Neural progenitor cell (in vitro differentiated cells): Measurements from ENCODE around the gene TEX51. TPM values are rescaled to one million over a fixed set of nuclear protein-coding genes. Genes with fewer than 3 reads are reported as not detected.

ENCODE experiments used
- DNase-seq: peaks from one replicate; pipeline ENCODE4 v3.0.0-alpha.2; 2016; ENCODE audit warnings: low spot score
- H2AFZ ChIP-seq: fragments of 200-600 bp; sonication (generic); replicated peaks from 2 replicates; pipeline ENCODE4 v1.6.1; 2016; ENCODE audit warnings: antibody characterized with exemption
- H3F3A ChIP-seq: fragments of 200-600 bp; sonication (generic); 2 replicates; pipeline ENCODE4 v1.6.1; 2016; ENCODE audit warnings: antibody characterized with exemption, low read depth
- H3K27ac ChIP-seq: fragments of 200-600 bp; sonication (generic); 2 replicates; pipeline ENCODE4 v1.5.1; 2016; ENCODE audit warnings: mild to moderate bottlenecking
- H3K27me3 ChIP-seq: fragments of 200-600 bp; sonication (generic); 2 replicates; pipeline ENCODE4 v1.6.1; 2016; ENCODE audit warnings: mild to moderate bottlenecking, moderate library complexity
- H3K36me3 ChIP-seq: fragments of 200-600 bp; sonication (generic); 2 replicates; pipeline ENCODE4 v1.5.1; 2016
- H3K4me1 ChIP-seq: fragments of 200-600 bp; sonication (generic); 2 replicates; pipeline ENCODE4 v1.6.1; 2016; ENCODE audit warnings: mixed run types
- H3K4me2 ChIP-seq: fragments of 200-600 bp; sonication (generic); 2 replicates; pipeline ENCODE4 v1.6.1; 2016
- H3K4me3 ChIP-seq: fragments of 200-600 bp; sonication (generic); 2 replicates; pipeline ENCODE4 v1.5.1; 2016
- H3K79me2 ChIP-seq: fragments of 200-600 bp; sonication (generic); 2 replicates; pipeline ENCODE4 v1.6.1; 2016; ENCODE audit warnings: low read depth
- H3K9ac ChIP-seq: fragments of 200-600 bp; sonication (generic); 2 replicates; pipeline ENCODE4 v1.6.1; 2016
- H3K9me3 ChIP-seq: fragments of 200-600 bp; sonication (generic); 2 replicates; pipeline ENCODE4 v1.5.1; 2016; ENCODE audit warnings: low read depth
- H4K20me1 ChIP-seq: fragments of 200-600 bp; sonication (generic); 2 replicates; pipeline ENCODE4 v1.6.1; 2016; ENCODE audit warnings: low read depth
- H3K27ac Mint-ChIP-seq: 3 replicates; pipeline ENCODE4 v1.8.0; 2021; ENCODE audit warnings: mixed read lengths
- H3K27me3 Mint-ChIP-seq: 2 replicates; pipeline ENCODE4 v1.8.0; 2022; ENCODE audit warnings: low read depth, mild to moderate bottlenecking, inconsistent platforms, moderate library complexity, mixed read lengths; ENCODE audit not compliant: insufficient read depth
- H3K36me3 Mint-ChIP-seq: 3 replicates; pipeline ENCODE4 v1.8.0; 2021; ENCODE audit warnings: mixed read lengths
- H3K4me1 Mint-ChIP-seq: 3 replicates; pipeline ENCODE4 v1.8.0; 2021; ENCODE audit warnings: mixed read lengths
- H3K4me3 Mint-ChIP-seq: 3 replicates; pipeline ENCODE4 v1.8.0; 2021; ENCODE audit warnings: mild to moderate bottlenecking, moderate library complexity, mixed read lengths
- H3K9me3 Mint-ChIP-seq: 3 replicates; pipeline ENCODE4 v1.8.0; 2020; ENCODE audit warnings: mixed read lengths
- CTCF ChIP-seq: fragments of 200-600 bp; sonication (generic); IDR thresholded peaks from 2 replicates; pipeline ENCODE4 v1.5.1; 2017; ENCODE audit warnings: antibody characterized with exemption, mild to moderate bottlenecking
- EZH2 ChIP-seq: fragments of 200-600 bp; sonication (generic); IDR thresholded peaks from 2 replicates; pipeline ENCODE4 v1.6.1; 2017; ENCODE audit warnings: antibody characterized with exemption, mild to moderate bottlenecking, moderate library complexity
- EZH2phosphoT487 ChIP-seq: fragments of 200-600 bp; sonication (generic); IDR thresholded peaks from 2 replicates; pipeline ENCODE4 v1.6.1; 2017; ENCODE audit warnings: antibody characterized with exemption
- total RNA-seq: library from RNA; depleted of rRNA; stranded (reverse); fragments of >200 nt; gene quantifications from 2 replicates; pipeline ENCODE4 v1.2.3, GENCODE V29; 2015; ENCODE audit warnings: low replicate concordance

Gene TEX51
- total RNA-seq, 1 donor from 2014 or later: not detected

GRCh38 chr2:126859631-126860030 is 39.1 kb upstream of the TEX51 start:
- Histone ChIP-seq H3K4me2 (no peak overlapping the region), H2AFZ (no peak overlapping the region), H3K27ac (no peak overlapping the region), H3K9me3 (no peaks in the 10 kb centered on the region), H3K79me2 (no peaks in the 10 kb centered on the region), H3K27me3 (no peaks in the 10 kb centered on the region), H3K9ac (no peak overlapping the region), H3K4me3 (no peak overlapping the region), H4K20me1 (no peaks in the 10 kb centered on the region), H3K36me3 (no peaks in the 10 kb centered on the region), H3K4me1 (no peaks in the 10 kb centered on the region), H3F3A (no peaks in the 10 kb centered on the region)
- peaks cover 5% of the 10 kb centered on the region for H3K27me3 Mint-ChIP-seq
- no peak overlapping the region for H3K27ac Mint-ChIP-seq
- no peak overlapping the region for H3K4me3 Mint-ChIP-seq
- no peaks in the 10 kb centered on the region for H3K36me3 Mint-ChIP-seq
- no peaks in the 10 kb centered on the region for H3K4me1 Mint-ChIP-seq
- no peak for DNase-seq
- no peak for TF ChIP-seq EZH2
- TF ChIP-seq EZH2phosphoT487: no peak
- TF ChIP-seq CTCF: no peak
- peaks cover 2% of the 10 kb centered on the region for H3K9me3 Mint-ChIP-seq

- Histone ChIP-seq H4K20me1 (no peaks in the 10 kb centered on the region), H3K36me3 (no peaks in the 10 kb centered on the region), H3K4me1 (no peaks in the 10 kb centered on the region), H3K9me3 (no peaks in the 10 kb centered on the region), H3F3A (no peaks in the 10 kb centered on the region), H3K79me2 (no peaks in the 10 kb centered on the region), H3K9ac (no peak overlapping the region), H3K4me2 (no peak overlapping the region), H2AFZ (no peak overlapping the region), H3K4me3 (no peak overlapping the region), H3K27ac (no peak overlapping the region), H3K27me3 (no peaks in the 10 kb centered on the region)
- H3K4me3 Mint-ChIP-seq: no peak overlapping the region
- H3K4me1 Mint-ChIP-seq: no peaks in the 10 kb centered on the region
- DNase-seq: no peak
- peaks cover 3% of the 10 kb centered on the region for H3K9me3 Mint-ChIP-seq
- no peaks in the 10 kb centered on the region for H3K36me3 Mint-ChIP-seq
- TF ChIP-seq CTCF: no peak
- no peak for TF ChIP-seq EZH2
- TF ChIP-seq EZH2phosphoT487: no peak
- H3K27me3 Mint-ChIP-seq: peaks cover 5% of the 10 kb centered on the region
- H3K27ac Mint-ChIP-seq: no peak overlapping the region
Measured at GRCh38 chr2:126860385-126860784, 38.3 kb upstream of the TEX51 start.

- H3K27ac ChIP-seq: no peak overlapping the region
- peaks cover 2% of the 10 kb centered on the region for H3K9me3 Mint-ChIP-seq
- H3K27me3 ChIP-seq: no peaks in the 10 kb centered on the region
Measured at GRCh38 chr2:126862730-126863129, 36.0 kb upstream of the TEX51 start.

More at GRCh38 chr2:126862730-126863129, 36.0 kb upstream of the TEX51 start:
- no peaks in the 10 kb centered on the region for H3K9me3 ChIP-seq
- H2AFZ ChIP-seq: no peak overlapping the region
- H3K36me3 ChIP-seq: no peaks in the 10 kb centered on the region
- Mint-ChIP-seq H3K36me3 (no peaks in the 10 kb centered on the region), H3K27ac (no peak overlapping the region), H3K27me3 (peaks cover 4% of the 10 kb centered on the region), H3K4me1 (no peaks in the 10 kb centered on the region), H3K4me3 (no peak overlapping the region)
- no peaks in the 10 kb centered on the region for H3K4me1 ChIP-seq
- TF ChIP-seq CTCF (no peak), EZH2 (no peak), EZH2phosphoT487 (no peak)
- no peak for DNase-seq
- no peak overlapping the region for H3K4me3 ChIP-seq
- H3K79me2 ChIP-seq: no peaks in the 10 kb centered on the region
- H4K20me1 ChIP-seq: no peaks in the 10 kb centered on the region
- H3K4me2 ChIP-seq: no peak overlapping the region
- H3F3A ChIP-seq: no peaks in the 10 kb centered on the region
- H3K9ac ChIP-seq: no peak overlapping the region
